H1 (cell line): Measurements from ENCODE around the gene SLC4A1AP. TPM values are rescaled to one million over a fixed set of nuclear protein-coding genes. Genes with fewer than 3 reads are reported as not detected.

ENCODE experiments used
- CTCF ChIA-PET: fragments of 300-600 bp; sonication (Branson Sonifier 250); formaldehyde crosslinking; loops from one replicate; lab custom pipeline; 2021; ENCODE audit not compliant: partially characterized antibody; lab: Charles Lee
- POLR2A ChIA-PET: fragments of 300-600 bp; sonication (Branson Sonifier 250); formaldehyde crosslinking; loops from one replicate; lab custom pipeline; 2021; ENCODE audit warnings: inconsistent platforms; ENCODE audit not compliant: partially characterized antibody; lab: Charles Lee
- DNase-seq, 2 experiments: peaks; one replicate each; pipeline versions ENCODE4 v3.0.0 to v3.0.0-alpha.2; 2010 to 2022; ENCODE audit warnings: low spot score in 2 of 2, low read depth in 1 of 2, mixed read lengths in 1 of 2
- FAIRE-seq: peaks from 2 replicates; lab custom pipeline; 2011; peaks lifted over from hg19 to GRCh38; lab: Jason Lieb, UNC
- H2AFZ ChIP-seq: 2 replicates; pipeline ENCODE4 v1.8.1; 2012; ENCODE audit warnings: low read length, inconsistent platforms
- H2AK5ac ChIP-seq: 2 replicates; pipeline ENCODE4 v1.6.1; 2013; ENCODE audit warnings: low read depth, low read length
- H2BK120ac ChIP-seq: replicated peaks from 2 replicates; pipeline ENCODE3; 2013; ENCODE audit warnings: low read depth, low read length, inconsistent platforms
- H2BK12ac ChIP-seq: 2 replicates; pipeline ENCODE4 v1.6.1; 2013; ENCODE audit warnings: low read depth, low read length
- H2BK15ac ChIP-seq: 2 replicates; pipeline ENCODE4 v1.6.1; 2013; ENCODE audit warnings: low read length
- H2BK20ac ChIP-seq: 2 replicates; pipeline ENCODE4 v1.6.1; 2013; ENCODE audit warnings: low read length
- H2BK5ac ChIP-seq: 2 replicates; pipeline ENCODE4 v1.6.1; 2013; ENCODE audit warnings: low read depth, low read length
- H3K14ac ChIP-seq: 2 replicates; pipeline ENCODE4 v1.6.1; 2013; ENCODE audit warnings: inconsistent platforms; ENCODE audit not compliant: insufficient read length
- H3K18ac ChIP-seq: 2 replicates; pipeline ENCODE4 v1.6.1; 2013; ENCODE audit warnings: low read length; ENCODE audit errors: extremely low read depth
- H3K23ac ChIP-seq: 2 replicates; pipeline ENCODE4 v1.6.1; 2013; ENCODE audit warnings: inconsistent platforms; ENCODE audit not compliant: insufficient read length
- H3K23me2 ChIP-seq: 2 replicates; pipeline ENCODE4 v1.6.1; 2013; ENCODE audit warnings: low read depth, low read length
- H3K27ac ChIP-seq: 2 replicates; pipeline ENCODE4 v1.6.1; 2011; ENCODE audit warnings: low read depth, low read length, inconsistent platforms
- H3K27me3 ChIP-seq, 4 experiments: replicated peaks in 1 of 4; 1 replicate in 1 of 4; 2 replicates in 3 of 4; pipeline versions ENCODE4 v1.6.1 to v1.8.1; 2011 to 2013; ENCODE audit warnings: low read length in 3 of 4, mild to moderate bottlenecking in 3 of 4, inconsistent platforms in 2 of 4, mixed read lengths in 2 of 4, moderate library complexity in 1 of 4; ENCODE audit not compliant: control insufficient read depth in 3 of 4, insufficient read depth in 3 of 4; ENCODE audit errors: extremely low read depth in 1 of 4
- H3K36me3 ChIP-seq, 4 experiments: 2 replicates each; pipeline versions ENCODE4 v1.6.1 to v1.8.1; 2011 to 2013; ENCODE audit warnings: mild to moderate bottlenecking in 4 of 4, low read length in 3 of 4, moderate library complexity in 2 of 4, control low read depth in 1 of 4, inconsistent platforms in 1 of 4; ENCODE audit not compliant: insufficient read depth in 4 of 4, control insufficient read depth in 2 of 4
- H3K4ac ChIP-seq: replicated peaks from 2 replicates; pipeline ENCODE3; 2013; ENCODE audit warnings: low read length, low read depth, mixed read lengths, inconsistent platforms; ENCODE audit not compliant: insufficient read length
- H3K4me1 ChIP-seq, 4 experiments: replicated peaks in 1 of 4; 1 replicate in 1 of 4; 2 replicates in 3 of 4; pipeline versions ENCODE4 v1.6.1 to v1.8.1; 2011 to 2013; ENCODE audit warnings: low read length in 3 of 4, inconsistent platforms in 2 of 4, mixed read lengths in 1 of 4; ENCODE audit not compliant: insufficient read depth in 4 of 4, control insufficient read depth in 3 of 4
- H3K4me2 ChIP-seq, 2 experiments: 2 replicates each; pipeline versions ENCODE4 v1.6.1 to v1.8.1; 2011 to 2013; ENCODE audit warnings: low read depth in 2 of 2, low read length in 2 of 2, control low read depth in 1 of 2, inconsistent platforms in 1 of 2, mild to moderate bottlenecking in 1 of 2; ENCODE audit not compliant: insufficient read depth in 1 of 2
- H3K4me3 ChIP-seq, 4 experiments: fragments of 200-600, 300-600 bp in 1 of 4; sonication (generic), shearing (Covaris generic), sonication (Bioruptor Twin) in 1 of 4; 2 replicates each; pipeline versions ENCODE4 v1.5.1 to v1.8.1; 2011 to 2016; ENCODE audit warnings: low read length in 4 of 4, low read depth in 3 of 4, control low read depth in 2 of 4, inconsistent platforms in 2 of 4, mild to moderate bottlenecking in 2 of 4, mixed read lengths in 1 of 4, moderate library complexity in 1 of 4; ENCODE audit not compliant: insufficient read depth in 2 of 4; ENCODE audit errors: extremely low read depth in 1 of 4
- H3K56ac ChIP-seq: replicated peaks from 2 replicates; pipeline ENCODE3; 2013; ENCODE audit warnings: low read depth, mild to moderate bottlenecking, mixed read lengths, low read length, inconsistent platforms; ENCODE audit not compliant: insufficient read length
- H3K79me1 ChIP-seq: 2 replicates; pipeline ENCODE4 v1.6.1; 2013; ENCODE audit warnings: low read depth, low read length, control low read depth
- H3K79me2 ChIP-seq, 2 experiments: 2 replicates each; pipeline versions ENCODE4 v1.6.1 to v1.8.1; 2012 to 2013; ENCODE audit warnings: low read length in 2 of 2, mild to moderate bottlenecking in 2 of 2, inconsistent platforms in 1 of 2; ENCODE audit not compliant: insufficient read depth in 2 of 2, control insufficient read depth in 1 of 2
- H3K9ac ChIP-seq, 4 experiments: replicated peaks in 1 of 4; 1 replicate in 1 of 4; 2 replicates in 3 of 4; pipeline versions ENCODE4 v1.6.1 to v1.8.1; 2011 to 2013; ENCODE audit warnings: low read depth in 3 of 4, low read length in 3 of 4, control low read depth in 2 of 4, mild to moderate bottlenecking in 2 of 4, moderate library complexity in 2 of 4, inconsistent platforms in 1 of 4; ENCODE audit errors: extremely low read depth in 1 of 4
- H3K9me3 ChIP-seq, 2 experiments: 2 replicates each; pipeline versions ENCODE4 v1.6.1 to v1.8.1; 2012 to 2013; ENCODE audit warnings: mild to moderate bottlenecking in 2 of 2, moderate library complexity in 2 of 2, control low read depth in 1 of 2, inconsistent platforms in 1 of 2, low read depth in 1 of 2, low read length in 1 of 2, mixed read lengths in 1 of 2; ENCODE audit not compliant: insufficient read depth in 2 of 2
- H4K20me1 ChIP-seq, 2 experiments: replicated peaks in 1 of 2; 2 replicates each; pipeline versions ENCODE3 to v1.8.1; 2011 to 2013; ENCODE audit warnings: inconsistent platforms in 2 of 2, low read length in 2 of 2, mild to moderate bottlenecking in 1 of 2; ENCODE audit not compliant: insufficient read depth in 2 of 2, control insufficient read depth in 1 of 2
- H4K5ac ChIP-seq: 2 replicates; pipeline ENCODE4 v1.6.1; 2013; ENCODE audit warnings: low read length, low read depth, mixed read lengths, inconsistent platforms; ENCODE audit not compliant: insufficient read length
- H4K8ac ChIP-seq: 2 replicates; pipeline ENCODE4 v1.8.0; 2013; ENCODE audit warnings: mild to moderate bottlenecking, moderate library complexity, low read length, inconsistent platforms; ENCODE audit not compliant: insufficient read depth; ENCODE audit errors: extremely low read depth
- H4K91ac ChIP-seq: replicated peaks from 2 replicates; pipeline ENCODE3; 2013; ENCODE audit warnings: low read length, mixed read lengths, inconsistent platforms; ENCODE audit not compliant: insufficient read length
- CHD1 ChIP-seq: IDR thresholded peaks from 2 replicates; pipeline ENCODE4 v1.6.1; 2012; ENCODE audit warnings: low read depth, low read length, improper control_type of control experiment
- EP300 ChIP-seq, 2 experiments: IDR thresholded peaks; 1 replicate in 1 of 2; 2 replicates in 1 of 2; pipeline ENCODE4 v1.6.1; 2011 to 2012; ENCODE audit warnings: low read depth in 2 of 2, low read length in 2 of 2, mild to moderate bottlenecking in 2 of 2, borderline replicate concordance in 1 of 2, inconsistent platforms in 1 of 2, moderate library complexity in 1 of 2
- WGBS, 2 experiments: shearing (Covaris generic) in 1 of 2; methylation state at CpG; one replicate each; pipeline versions ENCODE4 v1.1.6 to v1.1.7; 2013 to 2015; ENCODE audit warnings: low lambda C conversion rate in 2 of 2, mixed read lengths in 2 of 2, inconsistent platforms in 1 of 2, low coverage in 1 of 2, missing lambda C conversion rate in 1 of 2; ENCODE audit not compliant: insufficient replicate concordance in 2 of 2, insufficient coverage in 1 of 2, insufficient read length in 1 of 2; ENCODE audit errors: extremely low coverage in 1 of 2, missing lambda C conversion rate in 1 of 2; 5-methylcytosine and 5-hydroxymethylcytosine counted together
- polyA plus RNA-seq, 7 experiments: library from polyadenylated mRNA; depleted of rRNA in 3 of 7; stranded (reverse) in 5 of 7; unstranded in 2 of 7; fragments of >200 nt in 5 of 7; fragments of 200-250 nt in 2 of 7; gene quantifications; 1 replicate in 5 of 7; 2 replicates in 1 of 7; 4 replicates in 1 of 7; pipeline versions ENCODE4 v1.2.1 to v1.2.3, GENCODE V29; 2011 to 2013; ENCODE audit warnings: missing spikeins in 2 of 7, mixed read lengths in 2 of 7
- total RNA-seq: library from RNA; stranded (reverse); fragmentation: NEBNext Ultra II Directional; extraction: Animal tissue kit (Norgen Biotek cat#: 25700); gene quantifications from 2 replicates; pipeline ENCODE4 v1.2.1, GENCODE V29; 2021

SLC4A1AP gene
- total and polyA plus RNA-seq, 2 of the 8 experiments (the other 6 are each of a cell fraction or from before 2014, with no cell fraction given), result 8.1 to 18.4 TPM

DNA sequence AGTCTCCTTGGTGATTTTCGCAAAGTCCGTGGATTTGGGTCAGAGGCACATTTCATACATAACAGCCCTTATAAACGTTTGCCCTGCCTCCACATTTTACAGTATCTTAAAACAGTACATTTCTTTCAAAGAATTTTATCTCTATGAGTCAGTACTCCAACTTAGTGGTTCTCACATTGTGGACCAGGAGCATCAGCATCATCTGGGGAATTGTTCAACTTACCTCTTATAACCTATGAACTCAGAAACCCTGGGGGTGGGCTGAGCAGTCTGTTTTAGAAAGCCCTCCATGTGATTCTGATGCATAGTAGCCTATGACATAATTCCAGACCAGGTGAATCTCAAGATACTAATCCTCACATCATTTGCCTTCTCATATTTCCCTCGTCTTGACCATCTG, 12.6 kb upstream of the SLC4A1AP start:
- H4K91ac ChIP-seq, result no peak overlapping the region
- no peak overlapping the region for H2BK5ac ChIP-seq
- no peak overlapping the region for H3K4ac ChIP-seq
- H3K79me2 ChIP-seq, result no peaks in the 10 kb centered on the region
- no peak overlapping the region for H3K27ac ChIP-seq
- no peak overlapping the region for H2BK120ac ChIP-seq
- H2BK15ac ChIP-seq, result no peak overlapping the region
- no peaks in the 10 kb centered on the region for H3K79me1 ChIP-seq
- H3K4me3 ChIP-seq, result no peak overlapping the region
- no peaks in the 10 kb centered on the region for H3K23me2 ChIP-seq
- no peak overlapping the region for H3K56ac ChIP-seq
- no peak overlapping the region for H2BK20ac ChIP-seq
- WGBS, 2 experiments, result 87% methylated on average over 4 of the region's 4 CpGs; no CpG with 5 or more reads in 1 of the 2 experiments
- no peak overlapping the region for H4K8ac ChIP-seq
- H3K23ac ChIP-seq, result no peak overlapping the region
- H3K9ac ChIP-seq, result no peak overlapping the region
- H2AFZ ChIP-seq, result no peak overlapping the region
- H3K4me1 ChIP-seq, result no peaks in the 10 kb centered on the region
- ChIA-PET CTCF (interaction anchor here (5.2 kb wide), 1 partner anchor 32 kb away, joined by 22 read pairs; no protein-coding TSS in a partner anchor), POLR2A (interaction anchor here (0.9 to 1.6 kb wide), 3 partner anchors 9 to 48 kb away, joined by 3 to 4 read pairs (median 3); partner anchors contain the start of genes CCDC121 and GPN1)
- TF ChIP-seq CHD1, result no peak
- no peak for TF ChIP-seq EP300 (IDR thresholded peaks at IDR 0.05; ENCODE audit: borderline replicate concordance in 1 of 2, low read depth in 2 of 2, low read length in 2 of 2)
- FAIRE-seq (no peak), DNase-seq (no peak)
- H3K36me3 ChIP-seq, result peaks cover 19 to 70% (median 55%) of the 10 kb centered on the region in 4 experiments
- H2AK5ac ChIP-seq, result no peak overlapping the region
- no peaks in the 10 kb centered on the region for H3K27me3 ChIP-seq
- H3K14ac ChIP-seq, result no peak overlapping the region
- H3K4me2 ChIP-seq, result no peak overlapping the region
- no peak overlapping the region for H4K5ac ChIP-seq
- no peak overlapping the region for H2BK12ac ChIP-seq
- no peak overlapping the region for H3K18ac ChIP-seq
- H4K20me1 ChIP-seq, result no peaks in the 10 kb centered on the region
- no peaks in the 10 kb centered on the region for H3K9me3 ChIP-seq
